GM12874 (cell line): ENCODE data around the gene CBLB.

Experiments used
- TF ChIP-seq, protein P1 (sequence below): IDR thresholded peaks from 2 replicates; pipeline ENCODE4 v1.5.1; 2011; ENCODE audit warnings: low read depth, mild to moderate bottlenecking, control low read depth, low read length, moderate library complexity; ENCODE audit not compliant: insufficient read depth

Gene CBLB

GRCh38 chr3:105869861-105870755, 1.3 kb upstream of the CBLB start:
- TF ChIP-seq, protein P1, sequence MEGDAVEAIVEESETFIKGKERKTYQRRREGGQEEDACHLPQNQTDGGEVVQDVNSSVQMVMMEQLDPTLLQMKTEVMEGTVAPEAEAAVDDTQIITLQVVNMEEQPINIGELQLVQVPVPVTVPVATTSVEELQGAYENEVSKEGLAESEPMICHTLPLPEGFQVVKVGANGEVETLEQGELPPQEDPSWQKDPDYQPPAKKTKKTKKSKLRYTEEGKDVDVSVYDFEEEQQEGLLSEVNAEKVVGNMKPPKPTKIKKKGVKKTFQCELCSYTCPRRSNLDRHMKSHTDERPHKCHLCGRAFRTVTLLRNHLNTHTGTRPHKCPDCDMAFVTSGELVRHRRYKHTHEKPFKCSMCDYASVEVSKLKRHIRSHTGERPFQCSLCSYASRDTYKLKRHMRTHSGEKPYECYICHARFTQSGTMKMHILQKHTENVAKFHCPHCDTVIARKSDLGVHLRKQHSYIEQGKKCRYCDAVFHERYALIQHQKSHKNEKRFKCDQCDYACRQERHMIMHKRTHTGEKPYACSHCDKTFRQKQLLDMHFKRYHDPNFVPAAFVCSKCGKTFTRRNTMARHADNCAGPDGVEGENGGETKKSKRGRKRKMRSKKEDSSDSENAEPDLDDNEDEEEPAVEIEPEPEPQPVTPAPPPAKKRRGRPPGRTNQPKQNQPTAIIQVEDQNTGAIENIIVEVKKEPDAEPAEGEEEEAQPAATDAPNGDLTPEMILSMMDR: no peak

GRCh38 chr3:105869531-105869833, 670 bp upstream of the CBLB start:
- TF ChIP-seq, protein P1: no peak

GRCh38 chr3:105868431-105868741, 426 bp downstream of the CBLB start:
- TF ChIP-seq, protein P1: no peak

- TF ChIP-seq, protein P1: no peak
Observed at GRCh38 chr3:105867712-105868430, 941 bp downstream of the CBLB start.

- TF ChIP-seq, protein P1: no peak
Observed at GRCh38 chr3:105866656-105867653, 1.9 kb downstream of the CBLB start.

DNA sequence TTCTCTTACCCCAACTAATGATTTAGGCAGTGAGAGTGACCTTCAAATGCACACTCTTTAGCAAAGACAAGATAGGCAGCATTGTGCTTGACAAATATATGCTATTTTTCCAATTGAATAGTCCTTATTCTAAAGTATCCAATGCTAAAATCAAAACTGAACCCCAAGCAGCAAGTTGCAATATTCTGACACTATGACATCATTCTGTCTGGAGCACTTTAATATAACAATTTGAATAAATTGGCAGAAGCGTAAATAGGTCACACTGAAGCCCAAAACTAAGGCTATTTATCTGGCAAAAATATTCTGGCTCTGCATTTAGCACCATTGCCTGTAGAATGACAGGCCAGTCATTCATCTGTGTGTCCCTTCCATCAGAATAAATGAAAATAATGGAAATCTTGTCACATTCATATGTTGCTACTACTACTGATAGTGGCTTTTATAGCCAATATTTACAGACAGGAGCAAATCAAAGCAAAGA, 2.9 kb downstream of the CBLB start:
- TF ChIP-seq, protein P1: no peak
